Neural progenitor cell (in vitro differentiated cells): ENCODE results near the gene CSHL1. TPM values are rescaled to one million over a fixed set of nuclear protein-coding genes. Genes with fewer than 3 reads are reported as not detected.
A peak's percentile ranks its signal among the peaks of the same experiment; 100 is the strongest.
"Not testable (repeated sequence)": the region's sequence is repeated elsewhere in the genome, so short reads cannot be mapped to it uniquely, and the experiment has no call there.

ENCODE experiments used
- DNase-seq: peaks from one replicate; pipeline ENCODE4 v3.0.0-alpha.2; 2016; ENCODE audit warnings: low spot score
- H2AFZ ChIP-seq: fragments of 200-600 bp; sonication (generic); replicated peaks from 2 replicates; pipeline ENCODE4 v1.6.1; 2016; ENCODE audit warnings: antibody characterized with exemption
- H3F3A ChIP-seq: fragments of 200-600 bp; sonication (generic); 2 replicates; pipeline ENCODE4 v1.6.1; 2016; ENCODE audit warnings: antibody characterized with exemption, low read depth
- H3K27ac ChIP-seq: fragments of 200-600 bp; sonication (generic); 2 replicates; pipeline ENCODE4 v1.5.1; 2016; ENCODE audit warnings: mild to moderate bottlenecking
- H3K27me3 ChIP-seq: fragments of 200-600 bp; sonication (generic); 2 replicates; pipeline ENCODE4 v1.6.1; 2016; ENCODE audit warnings: mild to moderate bottlenecking, moderate library complexity
- H3K36me3 ChIP-seq: fragments of 200-600 bp; sonication (generic); 2 replicates; pipeline ENCODE4 v1.5.1; 2016
- H3K4me1 ChIP-seq: fragments of 200-600 bp; sonication (generic); 2 replicates; pipeline ENCODE4 v1.6.1; 2016; ENCODE audit warnings: mixed run types
- H3K4me2 ChIP-seq: fragments of 200-600 bp; sonication (generic); 2 replicates; pipeline ENCODE4 v1.6.1; 2016
- H3K4me3 ChIP-seq: fragments of 200-600 bp; sonication (generic); 2 replicates; pipeline ENCODE4 v1.5.1; 2016
- H3K79me2 ChIP-seq: fragments of 200-600 bp; sonication (generic); 2 replicates; pipeline ENCODE4 v1.6.1; 2016; ENCODE audit warnings: low read depth
- H3K9ac ChIP-seq: fragments of 200-600 bp; sonication (generic); 2 replicates; pipeline ENCODE4 v1.6.1; 2016
- H3K9me3 ChIP-seq: fragments of 200-600 bp; sonication (generic); 2 replicates; pipeline ENCODE4 v1.5.1; 2016; ENCODE audit warnings: low read depth
- H4K20me1 ChIP-seq: fragments of 200-600 bp; sonication (generic); 2 replicates; pipeline ENCODE4 v1.6.1; 2016; ENCODE audit warnings: low read depth
- H3K27ac Mint-ChIP-seq: 3 replicates; pipeline ENCODE4 v1.8.0; 2021; ENCODE audit warnings: mixed read lengths
- H3K27me3 Mint-ChIP-seq: 2 replicates; pipeline ENCODE4 v1.8.0; 2022; ENCODE audit warnings: low read depth, mild to moderate bottlenecking, inconsistent platforms, moderate library complexity, mixed read lengths; ENCODE audit not compliant: insufficient read depth
- H3K36me3 Mint-ChIP-seq: 3 replicates; pipeline ENCODE4 v1.8.0; 2021; ENCODE audit warnings: mixed read lengths
- H3K4me1 Mint-ChIP-seq: 3 replicates; pipeline ENCODE4 v1.8.0; 2021; ENCODE audit warnings: mixed read lengths
- H3K4me3 Mint-ChIP-seq: 3 replicates; pipeline ENCODE4 v1.8.0; 2021; ENCODE audit warnings: mild to moderate bottlenecking, moderate library complexity, mixed read lengths
- H3K9me3 Mint-ChIP-seq: 3 replicates; pipeline ENCODE4 v1.8.0; 2020; ENCODE audit warnings: mixed read lengths
- CTCF ChIP-seq: fragments of 200-600 bp; sonication (generic); IDR thresholded peaks from 2 replicates; pipeline ENCODE4 v1.5.1; 2017; ENCODE audit warnings: antibody characterized with exemption, mild to moderate bottlenecking
- EZH2 ChIP-seq: fragments of 200-600 bp; sonication (generic); IDR thresholded peaks from 2 replicates; pipeline ENCODE4 v1.6.1; 2017; ENCODE audit warnings: antibody characterized with exemption, mild to moderate bottlenecking, moderate library complexity
- EZH2phosphoT487 ChIP-seq: fragments of 200-600 bp; sonication (generic); IDR thresholded peaks from 2 replicates; pipeline ENCODE4 v1.6.1; 2017; ENCODE audit warnings: antibody characterized with exemption
- total RNA-seq: library from RNA; depleted of rRNA; stranded (reverse); fragments of >200 nt; gene quantifications from 2 replicates; pipeline ENCODE4 v1.2.3, GENCODE V29; 2015; ENCODE audit warnings: low replicate concordance

The CSHL1 gene
- total RNA-seq, 1 donor from 2014 or later: not detected

GRCh38 chr17:63925615-63926014 is 14.6 kb upstream of the CSHL1 start:
- Mint-ChIP-seq H3K9me3 (no peaks in the 10 kb centered on the region), H3K36me3 (no peaks in the 10 kb centered on the region), H3K27me3 (peaks cover 6% of the 10 kb centered on the region), H3K4me1 (peaks cover 4% of the 10 kb centered on the region), H3K4me3 (no peak overlapping the region), H3K27ac (no peak overlapping the region)
- Histone ChIP-seq H3K9ac (no peak overlapping the region), H3K4me1 (no peaks in the 10 kb centered on the region), H3K4me2 (no peak overlapping the region), H4K20me1 (no peaks in the 10 kb centered on the region), H3K27ac (no peak overlapping the region), H3K79me2 (no peaks in the 10 kb centered on the region), H3K27me3 (no peaks in the 10 kb centered on the region), H3K36me3 (no peaks in the 10 kb centered on the region), H3F3A (peaks cover 1% of the 10 kb centered on the region), H3K4me3 (no peak overlapping the region), H3K9me3 (no peaks in the 10 kb centered on the region), H2AFZ (no peak overlapping the region)
- DNase-seq: no peak
- TF ChIP-seq EZH2phosphoT487 (no peak), EZH2 (no peak), CTCF (no peak)

- not testable (repeated sequence) for H3K4me1 ChIP-seq, H4K20me1 ChIP-seq, H3K27ac ChIP-seq, DNase-seq, H3K9me3 Mint-ChIP-seq, H3K9ac ChIP-seq, H3K27me3 ChIP-seq, H2AFZ ChIP-seq, H3K4me3 Mint-ChIP-seq, H3K79me2 ChIP-seq, H3K4me3 ChIP-seq, H3K36me3 ChIP-seq, H3K27ac Mint-ChIP-seq, H3F3A ChIP-seq, H3K36me3 Mint-ChIP-seq, H3K4me2 ChIP-seq, H3K9me3 ChIP-seq
- Mint-ChIP-seq H3K4me1 (peaks cover 11% of the 10 kb centered on the region), H3K27me3 (peaks cover 16% of the 10 kb centered on the region)
Observed at GRCh38 chr17:63922402-63922801, 11.3 kb upstream of the CSHL1 start.

GRCh38 chr17:63920779-63921178 is 9.7 kb upstream of the CSHL1 start:
- peaks cover 16% of the 10 kb centered on the region for H3K27me3 Mint-ChIP-seq
- H3K4me1 Mint-ChIP-seq: peaks cover 11% of the 10 kb centered on the region
- H3K27me3 ChIP-seq, H3K27ac Mint-ChIP-seq, H2AFZ ChIP-seq, H3K36me3 ChIP-seq, H3K4me2 ChIP-seq, H3F3A ChIP-seq, H3K36me3 Mint-ChIP-seq, H3K27ac ChIP-seq, H3K4me1 ChIP-seq, H3K4me3 Mint-ChIP-seq, DNase-seq, H3K79me2 ChIP-seq, H3K4me3 ChIP-seq, H3K9me3 Mint-ChIP-seq, H4K20me1 ChIP-seq, H3K9ac ChIP-seq, H3K9me3 ChIP-seq: not testable (repeated sequence)

- not testable (repeated sequence) for H3K79me2 ChIP-seq, H3K9me3 Mint-ChIP-seq, H3K27me3 ChIP-seq, DNase-seq, H3K4me3 ChIP-seq, H3K4me3 Mint-ChIP-seq, H4K20me1 ChIP-seq, H3K9me3 ChIP-seq, H3F3A ChIP-seq, H3K4me2 ChIP-seq, H3K36me3 ChIP-seq, H3K4me1 ChIP-seq, H3K36me3 Mint-ChIP-seq, H3K27ac ChIP-seq, H3K27ac Mint-ChIP-seq, H3K9ac ChIP-seq, H2AFZ ChIP-seq
- Mint-ChIP-seq H3K27me3 (peaks cover 16% of the 10 kb centered on the region), H3K4me1 (peaks cover 11% of the 10 kb centered on the region)
Observed at GRCh38 chr17:63920050-63920449, 9.0 kb upstream of the CSHL1 start.

- H3K27me3 ChIP-seq: peaks cover 4% of the 10 kb centered on the region
- peak; percentile 75 for DNase-seq
- H3K27ac ChIP-seq: no peak overlapping the region
- no peak overlapping the region for H3K4me2 ChIP-seq
- no peaks in the 10 kb centered on the region for H3K4me1 ChIP-seq
- Mint-ChIP-seq H3K4me1 (peaks cover 11% of the 10 kb centered on the region), H3K36me3 (no peaks in the 10 kb centered on the region), H3K9me3 (no peaks in the 10 kb centered on the region), H3K27me3 (peaks cover 13% of the 10 kb centered on the region), H3K4me3 (no peak overlapping the region), H3K27ac (no peak overlapping the region)
- no peaks in the 10 kb centered on the region for H3K36me3 ChIP-seq
- no peak overlapping the region for H3K4me3 ChIP-seq
- H2AFZ ChIP-seq: peak overlapping the region; percentile 89
- H4K20me1 ChIP-seq: no peaks in the 10 kb centered on the region
- TF ChIP-seq EZH2phosphoT487 (no peak), CTCF (peak; percentile 85)
- no peaks in the 10 kb centered on the region for H3K79me2 ChIP-seq
- H3K9ac ChIP-seq: no peak overlapping the region
- no peaks in the 10 kb centered on the region for H3K9me3 ChIP-seq
- H3F3A ChIP-seq: peaks cover 6% of the 10 kb centered on the region
Observed at GRCh38 chr17:63919311-63919723, 8.3 kb upstream of the CSHL1 start.

- not testable (repeated sequence) for H4K20me1 ChIP-seq, H3K36me3 ChIP-seq, H3K9ac ChIP-seq, H3K79me2 ChIP-seq, H3K27me3 ChIP-seq, H3F3A ChIP-seq, DNase-seq, H3K27ac Mint-ChIP-seq, H3K9me3 Mint-ChIP-seq, H3K27ac ChIP-seq, H3K9me3 ChIP-seq, H3K36me3 Mint-ChIP-seq, H3K4me3 ChIP-seq, H3K4me3 Mint-ChIP-seq, H3K4me1 ChIP-seq
- Mint-ChIP-seq H3K4me1 (peaks cover 11% of the 10 kb centered on the region), H3K27me3 (peaks cover 13% of the 10 kb centered on the region)
- Histone ChIP-seq H3K4me2 (peak within 1 kb of the TSS; percentile 49), H2AFZ (peak within 1 kb of the TSS; percentile 89)
Observed at GRCh38 chr17:63918789-63919305, 7.8 kb upstream of the CSHL1 start, which contains the start of gene GH1. GH1 (minus strand) TSS chr17:63918839; CDS start chr17:63918776, 63 bp downstream.
